Femur (tissue), 1 donor: ENCODE results near the gene RAB26.

Experiments used
- DNase-seq: peaks from one replicate; pipeline ENCODE4 v3.0.0-alpha.2; 2017

Gene RAB26

DNA sequence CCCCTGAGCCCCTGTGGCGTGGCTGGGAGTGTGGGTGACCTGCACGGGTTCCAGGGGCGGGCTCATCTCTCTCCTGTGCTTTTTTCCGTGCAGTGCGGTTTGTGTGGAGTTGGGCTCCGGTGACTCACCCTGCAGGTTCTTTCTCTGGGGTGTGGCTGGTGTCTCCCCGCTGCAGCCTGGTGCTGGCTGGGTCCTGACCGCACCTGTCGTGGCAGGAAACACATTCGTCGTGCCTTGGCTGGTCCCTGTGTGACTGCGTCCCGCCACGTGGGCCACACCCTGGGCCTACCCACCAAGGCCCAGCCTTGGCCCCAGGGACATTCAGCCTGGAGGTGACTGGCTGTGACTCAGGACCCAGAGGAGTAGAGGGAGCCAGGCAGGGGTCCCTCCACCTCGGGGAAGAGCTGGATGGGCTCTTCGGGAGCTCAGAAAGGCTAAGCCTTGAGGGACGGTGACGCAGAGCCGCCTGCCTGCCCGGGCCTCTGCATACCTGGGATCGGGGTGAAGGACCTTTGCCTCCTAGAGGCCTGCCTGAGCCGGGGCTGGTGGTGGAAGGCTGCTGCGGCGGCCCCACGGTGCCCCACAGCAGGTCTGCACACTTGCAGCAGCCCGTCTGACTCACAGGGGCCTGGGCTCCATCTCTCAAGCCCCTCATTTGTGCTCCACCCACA, 14.9 kb downstream of the RAB26 start:
- no peak for DNase-seq

- DNase-seq = no peak
Observed at GRCh38 chr16:2165861-2166260, 17.4 kb downstream of the RAB26 start.

GRCh38 chr16:2166263-2167067, 18.0 kb downstream of the RAB26 start:
- DNase-seq = no peak

GRCh38 chr16:2167068-2167638, 18.7 kb downstream of the RAB26 start:
- DNase-seq = no peak

GRCh38 chr16:2170080-2170479, 21.7 kb downstream of the RAB26 start:
- no peak for DNase-seq

GRCh38 chr16:2170587-2171435, 22.4 kb downstream of the RAB26 start:
- no peak for DNase-seq

GRCh38 chr16:2171601-2172178, 23.3 kb downstream of the RAB26 start:
- no peak for DNase-seq

DNA sequence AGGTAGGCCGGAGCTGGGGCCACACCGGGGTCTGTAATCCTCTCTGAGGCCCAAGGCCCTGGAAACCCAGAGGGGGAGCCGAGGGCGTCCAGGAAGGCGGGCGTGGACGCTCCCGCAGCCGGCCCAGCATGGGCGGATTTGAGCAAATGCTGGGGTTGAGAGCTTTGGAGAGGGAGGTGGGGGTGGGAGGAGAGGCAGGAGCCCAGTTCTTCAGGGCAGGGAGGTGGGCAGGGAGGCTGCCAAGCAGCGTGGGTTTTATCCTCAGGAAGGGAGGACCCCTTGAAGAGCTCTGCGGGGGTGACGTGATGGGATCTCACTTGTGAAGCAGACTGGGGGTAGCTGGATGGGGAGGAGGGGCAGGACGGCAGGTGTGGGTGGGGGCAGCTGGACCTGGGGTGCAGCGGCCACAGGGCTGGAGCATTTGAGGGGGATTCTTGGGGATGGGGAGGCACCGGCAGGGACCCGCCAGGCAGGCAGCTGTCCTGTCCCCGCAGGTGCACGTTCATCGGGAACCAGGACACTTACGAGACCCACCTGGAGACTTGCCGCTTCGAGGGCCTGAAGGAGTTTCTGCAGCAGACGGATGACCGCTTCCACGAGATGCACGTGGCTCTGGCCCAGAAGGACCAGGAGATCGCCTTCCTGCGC, 24.4 kb downstream of the RAB26 start:
- no peak for DNase-seq

- no peak for DNase-seq
Observed at GRCh38 chr16:2173366-2173765, 24.9 kb downstream of the RAB26 start.

- DNase-seq = no peak
Observed at GRCh38 chr16:2173916-2174315, 25.5 kb downstream of the RAB26 start.

- DNase-seq = no peak
Observed at GRCh38 chr16:2174396-2175131, 26.1 kb downstream of the RAB26 start.

DNA sequence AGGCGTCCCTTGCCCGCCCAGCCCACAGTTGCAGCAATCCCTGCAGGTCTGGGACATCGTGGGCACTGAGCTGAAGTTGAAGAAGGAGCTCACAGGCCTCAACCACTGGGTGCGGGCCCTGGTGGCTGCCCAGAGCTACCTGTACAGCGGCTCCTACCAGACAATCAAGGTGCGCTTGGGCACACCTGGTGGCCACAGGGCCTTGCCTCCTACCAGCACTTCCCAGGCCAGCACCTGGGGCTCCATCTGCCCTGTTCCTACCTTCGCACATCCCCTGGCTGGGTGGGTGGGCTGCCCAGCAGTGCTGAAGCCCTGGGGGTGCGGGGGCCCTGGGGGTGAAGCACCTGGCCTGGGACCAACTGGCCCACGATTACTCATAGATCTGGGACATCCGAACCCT, 27.0 kb downstream of the RAB26 start:
- DNase-seq = no peak

GRCh38 chr16:2176047-2176446, 27.6 kb downstream of the RAB26 start:
- no peak for DNase-seq

GRCh38 chr16:2177101-2177500, 28.7 kb downstream of the RAB26 start:
- no peak for DNase-seq

- DNase-seq = no peak
Observed at GRCh38 chr16:2177561-2177960, 29.1 kb downstream of the RAB26 start.

DNA sequence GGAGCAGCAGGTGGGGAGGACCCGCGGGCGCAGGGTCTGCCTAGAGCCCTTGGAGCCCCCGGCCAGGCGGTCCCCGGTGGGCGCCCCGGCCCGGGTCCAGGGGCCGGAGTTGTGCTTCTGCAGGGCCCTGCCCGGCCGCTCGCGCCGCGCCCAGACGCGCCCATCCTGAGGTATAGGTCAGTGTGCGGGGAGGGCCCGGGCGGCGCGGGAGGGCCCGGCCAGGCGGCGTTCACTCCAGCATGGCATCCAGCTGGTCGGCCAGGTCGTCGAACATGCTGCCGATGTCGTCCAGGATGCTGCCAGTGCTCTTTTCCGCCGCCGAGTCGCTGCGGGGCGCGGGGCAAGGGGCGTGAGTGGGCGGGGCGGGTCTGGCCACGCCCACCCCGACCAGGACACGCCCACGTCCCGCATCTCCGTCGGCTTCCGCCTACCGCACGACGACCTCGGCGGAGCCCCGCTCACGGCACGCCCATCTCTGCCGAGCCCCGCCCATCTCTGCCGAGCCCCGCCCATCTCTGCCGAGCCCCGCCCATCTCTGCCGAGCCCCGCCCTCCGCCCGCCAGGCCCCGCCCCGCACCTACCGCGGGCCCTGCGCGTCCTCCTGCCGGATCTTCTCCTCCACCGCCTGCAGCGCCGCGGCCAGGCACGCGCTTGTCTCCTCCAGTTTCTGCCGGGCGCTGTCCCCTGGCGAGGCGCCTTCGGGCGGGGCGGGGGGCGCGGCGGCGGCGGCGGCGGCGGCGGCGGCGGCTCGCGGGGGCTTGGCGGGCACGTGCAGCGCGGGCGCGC, 30.1 kb downstream of the RAB26 start:
- DNase-seq = peak; percentile 70

DNA sequence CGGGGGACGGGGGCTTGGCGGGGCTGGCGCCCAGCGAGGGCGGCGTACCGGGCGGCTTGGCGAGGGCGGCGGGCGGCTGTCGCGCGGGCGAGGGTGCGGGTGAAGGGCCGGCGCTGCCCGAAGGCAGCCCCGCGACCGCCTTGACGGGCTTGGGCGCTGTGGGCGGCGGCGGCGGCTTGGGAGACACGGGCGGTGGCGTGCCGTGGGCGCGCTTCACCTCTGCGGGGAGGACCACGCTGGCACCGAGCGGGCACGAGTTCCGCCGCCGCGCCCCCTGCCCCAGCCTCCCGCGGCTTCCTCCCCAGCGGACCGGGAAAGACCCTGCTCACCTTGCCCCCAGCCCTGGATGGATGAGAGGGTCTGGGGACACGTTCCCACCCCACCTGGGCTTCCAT, 30.7 kb downstream of the RAB26 start:
- DNase-seq = no peak

DNA sequence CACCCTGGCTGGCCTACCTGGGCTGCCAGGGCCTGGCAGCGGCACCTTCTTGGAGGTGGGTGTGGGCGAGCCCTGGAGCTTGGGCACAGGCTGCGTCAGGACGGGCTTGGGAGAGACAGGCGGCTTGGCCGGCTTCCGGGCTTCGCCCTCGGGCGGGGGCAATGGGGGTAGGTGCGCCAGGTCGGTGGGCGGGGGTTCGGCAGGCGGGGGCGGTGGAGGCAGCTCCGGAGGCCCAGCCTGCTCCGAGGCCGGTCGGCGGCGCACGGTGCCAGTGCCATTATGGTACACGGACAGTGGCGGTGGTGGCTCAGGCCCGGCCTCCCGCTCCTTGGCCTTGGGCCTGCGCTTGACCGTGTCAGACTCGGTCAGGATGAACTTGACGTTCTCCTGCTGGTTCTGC, 31.2 kb downstream of the RAB26 start:
- DNase-seq = no peak

GRCh38 chr16:2180461-2180860, 32.0 kb downstream of the RAB26 start:
- no peak for DNase-seq
